SH-SY5Y (cell line): Measurements from ENCODE around the gene BPIFA3.

Experiments used
- GATA2 ChIP-seq: IDR thresholded peaks from 2 replicates; pipeline ENCODE4 v1.6.1; 2011; ENCODE audit warnings: mild to moderate bottlenecking, low read depth, low read length
- GATA3 ChIP-seq: IDR thresholded peaks from 2 replicates; pipeline ENCODE4 v1.6.1; 2011; ENCODE audit warnings: low read depth, mild to moderate bottlenecking, low read length, moderate library complexity

Gene BPIFA3

GRCh38 chr20:33263784-33264183, 46.6 kb downstream of the BPIFA3 start:
- no peak for TF ChIP-seq GATA3

- TF ChIP-seq GATA3, result no peak
- TF ChIP-seq GATA2, result no peak
Observed at GRCh38 chr20:33267701-33268100, 50.5 kb downstream of the BPIFA3 start.

GRCh38 chr20:33272155-33272873, 55.2 kb downstream of the BPIFA3 start:
- TF ChIP-seq GATA3, result no peak
- TF ChIP-seq GATA2, result no peak

- TF ChIP-seq GATA3 (no peak), GATA2 (no peak)
Observed at GRCh38 chr20:33273117-33273851, 56.1 kb downstream of the BPIFA3 start.

GRCh38 chr20:33275215-33275614, 58.1 kb downstream of the BPIFA3 start:
- no peak for TF ChIP-seq GATA2
- no peak for TF ChIP-seq GATA3

GRCh38 chr20:33275871-33276270, 58.7 kb downstream of the BPIFA3 start:
- TF ChIP-seq GATA2, result no peak
- no peak for TF ChIP-seq GATA3

- TF ChIP-seq GATA2 (no peak), GATA3 (no peak)
Observed at GRCh38 chr20:33276303-33277113, 59.4 kb downstream of the BPIFA3 start.
